ENCODE measurements around the gene SLC39A6. TPM values are rescaled to one million over a fixed set of nuclear protein-coding genes. Genes with fewer than 3 reads are reported as not detected.
"Not testable (repeated sequence)": the region's sequence is repeated elsewhere in the genome, so short reads cannot be mapped to it uniquely, and the experiment has no call there.

The SLC39A6 gene
- total RNA-seq, 3 donors from 2014 or later = 6.6 to 23.3 (median 10.3) TPM

- TF ChIP-seq, protein P1, sequence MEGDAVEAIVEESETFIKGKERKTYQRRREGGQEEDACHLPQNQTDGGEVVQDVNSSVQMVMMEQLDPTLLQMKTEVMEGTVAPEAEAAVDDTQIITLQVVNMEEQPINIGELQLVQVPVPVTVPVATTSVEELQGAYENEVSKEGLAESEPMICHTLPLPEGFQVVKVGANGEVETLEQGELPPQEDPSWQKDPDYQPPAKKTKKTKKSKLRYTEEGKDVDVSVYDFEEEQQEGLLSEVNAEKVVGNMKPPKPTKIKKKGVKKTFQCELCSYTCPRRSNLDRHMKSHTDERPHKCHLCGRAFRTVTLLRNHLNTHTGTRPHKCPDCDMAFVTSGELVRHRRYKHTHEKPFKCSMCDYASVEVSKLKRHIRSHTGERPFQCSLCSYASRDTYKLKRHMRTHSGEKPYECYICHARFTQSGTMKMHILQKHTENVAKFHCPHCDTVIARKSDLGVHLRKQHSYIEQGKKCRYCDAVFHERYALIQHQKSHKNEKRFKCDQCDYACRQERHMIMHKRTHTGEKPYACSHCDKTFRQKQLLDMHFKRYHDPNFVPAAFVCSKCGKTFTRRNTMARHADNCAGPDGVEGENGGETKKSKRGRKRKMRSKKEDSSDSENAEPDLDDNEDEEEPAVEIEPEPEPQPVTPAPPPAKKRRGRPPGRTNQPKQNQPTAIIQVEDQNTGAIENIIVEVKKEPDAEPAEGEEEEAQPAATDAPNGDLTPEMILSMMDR (IDR thresholded peaks at IDR 0.05) = no peak
- intact Hi-C loops (cut with DNase I, micrococcal nuclease) = no loop called here
- Histone ChIP-seq H3K4me1 (ENCODE audit: low read depth) (no peaks in the 10 kb centered on the region), H3K36me3 (ENCODE audit: low read depth) (no peaks in the 10 kb centered on the region), H3K9me3 (no peaks in the 10 kb centered on the region), H3K4me3 (no peak overlapping the region)
- DNase-seq (no peak), ATAC-seq (no peak)
Measured at GRCh38 chr18:36094431-36094830, 34.7 kb downstream of the SLC39A6 start.

GRCh38 chr18:36092116-36092515, 37.0 kb downstream of the SLC39A6 start:
- ATAC-seq; DNase-seq; intact Hi-C loops (cut with DNase I, micrococcal nuclease); H3K9me3 ChIP-seq; H3K4me3 ChIP-seq; H3K4me1 ChIP-seq (ENCODE audit: low read depth); H3K36me3 ChIP-seq (ENCODE audit: low read depth): not testable (repeated sequence)

- H3K36me3 ChIP-seq (ENCODE audit: low read depth) = no peaks in the 10 kb centered on the region
- ATAC-seq = no peak
- H3K4me3 ChIP-seq = no peak overlapping the region
- no peak for DNase-seq
- H3K9me3 ChIP-seq = no peaks in the 10 kb centered on the region
- H3K4me1 ChIP-seq (ENCODE audit: low read depth) = no peaks in the 10 kb centered on the region
- intact Hi-C loops (cut with DNase I, micrococcal nuclease) = no loop called here
- TF ChIP-seq, protein P1 (IDR thresholded peaks at IDR 0.05) = no peak
Measured at GRCh38 chr18:36089001-36089400, 40.1 kb downstream of the SLC39A6 start.

DNA sequence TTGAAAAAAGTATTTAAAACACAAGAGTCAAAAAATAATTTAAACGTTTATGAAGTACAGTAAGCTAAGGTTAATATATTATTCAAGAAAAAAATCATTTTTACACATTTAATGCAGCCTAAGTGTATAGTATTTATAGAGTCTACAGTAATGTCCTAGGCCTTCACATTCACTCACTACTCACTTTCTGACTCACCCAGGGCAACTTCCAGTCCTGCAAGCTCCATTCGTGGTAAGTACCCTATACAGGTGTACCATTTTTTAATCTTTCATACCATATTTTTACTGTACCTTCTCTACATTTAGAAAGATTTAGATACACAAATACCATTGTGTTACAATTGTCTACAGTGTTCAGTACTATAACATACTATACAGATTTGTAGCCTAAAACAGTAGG, 40.9 kb downstream of the SLC39A6 start:
- ATAC-seq = no peak
- DNase-seq = no peak
- H3K36me3 ChIP-seq (ENCODE audit: low read depth) = no peaks in the 10 kb centered on the region
- TF ChIP-seq, protein P1 (IDR thresholded peaks at IDR 0.05) = no peak
- H3K4me3 ChIP-seq = no peak overlapping the region
- no peaks in the 10 kb centered on the region for H3K4me1 ChIP-seq (ENCODE audit: low read depth)
- intact Hi-C loops (cut with DNase I, micrococcal nuclease) = no loop called here
- H3K9me3 ChIP-seq = no peaks in the 10 kb centered on the region

- no peak overlapping the region for H3K4me3 ChIP-seq
- intact Hi-C loops (cut with DNase I, micrococcal nuclease) = no loop called here
- no peaks in the 10 kb centered on the region for H3K4me1 ChIP-seq (ENCODE audit: low read depth)
- TF ChIP-seq, protein P1 (IDR thresholded peaks at IDR 0.05) = no peak
- DNase-seq (no peak), ATAC-seq (no peak)
- H3K9me3 ChIP-seq = no peaks in the 10 kb centered on the region
- no peaks in the 10 kb centered on the region for H3K36me3 ChIP-seq (ENCODE audit: low read depth)
Measured at GRCh38 chr18:36086186-36086585, 43.0 kb downstream of the SLC39A6 start.

DNA sequence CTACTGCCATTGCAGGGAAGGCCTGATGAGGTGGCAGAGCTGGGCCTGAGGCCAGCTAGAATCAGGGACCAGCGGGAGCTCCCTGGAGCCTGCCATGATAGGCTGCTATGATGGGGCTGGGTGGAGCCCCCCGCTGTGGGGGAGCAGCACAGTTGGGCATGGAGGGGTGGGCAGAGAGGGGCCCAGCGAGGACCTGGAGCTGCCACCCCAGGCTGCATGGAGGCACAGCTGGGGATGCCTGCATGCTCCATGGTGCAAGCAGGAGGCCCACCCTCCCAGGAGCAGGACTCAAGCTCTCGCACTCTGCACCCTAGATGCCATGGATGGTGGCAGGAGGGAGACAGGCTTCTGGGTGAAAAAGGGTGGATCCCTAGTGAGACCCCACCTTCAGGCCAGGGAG, 43.9 kb downstream of the SLC39A6 start:
- intact Hi-C loops (cut with DNase I, micrococcal nuclease) = no loop called here
- Histone ChIP-seq H3K9me3 (peaks cover 2% of the 10 kb centered on the region), H3K4me3 (no peak overlapping the region), H3K4me1 (ENCODE audit: low read depth) (no peaks in the 10 kb centered on the region), H3K36me3 (ENCODE audit: low read depth) (no peaks in the 10 kb centered on the region)
- TF ChIP-seq, protein P1 (IDR thresholded peaks at IDR 0.05) = no peak
- DNase-seq (no peak), ATAC-seq (no peak)
